Measurements from ENCODE around the gene SHC1. TPM values are rescaled to one million over a fixed set of nuclear protein-coding genes. Genes with fewer than 3 reads are reported as not detected.

SHC1 gene
- total RNA-seq, 1 donor from 2014 or later: 216 TPM

DNA sequence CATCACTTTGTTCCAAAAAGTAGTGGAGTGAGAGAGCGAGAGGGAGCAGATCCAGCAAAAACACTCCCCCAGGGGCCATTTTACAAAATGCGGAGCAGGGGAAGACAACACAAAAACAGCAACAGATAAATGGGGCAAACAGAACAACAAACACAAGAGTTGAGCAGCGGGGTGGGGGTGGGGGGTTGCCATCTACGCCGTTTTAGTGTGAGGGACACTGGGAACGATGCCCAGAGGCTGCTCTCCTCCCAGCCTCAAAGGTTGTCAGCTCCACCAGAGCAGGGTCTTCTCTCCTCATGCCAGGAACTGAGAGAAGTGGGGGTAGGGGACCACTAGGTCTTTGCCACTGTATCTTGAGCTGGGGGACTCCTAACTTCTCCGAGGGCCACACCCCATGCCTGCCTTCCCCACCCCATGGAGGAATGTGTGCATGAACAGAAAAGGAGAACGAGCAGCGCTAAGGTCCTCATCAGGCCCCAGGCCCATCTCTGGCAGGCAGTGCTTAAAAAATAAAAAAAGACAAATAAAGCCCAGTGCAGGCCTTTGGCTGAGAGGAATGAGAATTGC is 13.4 kb downstream of the SHC1 start:
- no peak for DNase-seq (ENCODE audit: low spot score)

DNA sequence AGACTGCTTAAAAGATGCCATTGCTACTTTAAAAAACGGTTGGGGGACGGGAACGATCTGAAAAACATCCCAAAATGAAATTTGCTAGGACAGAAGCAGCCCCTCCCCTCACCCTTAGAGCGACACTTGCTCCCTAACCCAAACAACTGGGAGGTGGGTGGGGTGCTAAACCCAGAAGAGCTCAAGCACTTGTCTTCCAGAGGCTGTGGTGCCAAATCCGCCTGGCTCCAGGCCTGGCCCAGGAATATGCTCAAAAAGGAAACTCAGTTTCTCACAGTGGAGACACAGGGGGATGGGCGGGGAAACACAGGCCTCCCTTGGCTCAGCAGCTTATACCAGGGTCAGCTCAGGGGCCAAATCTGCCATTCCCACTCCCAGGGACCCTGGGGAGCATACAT is 14.0 kb downstream of the SHC1 start:
- DNase-seq (ENCODE audit: low spot score): no peak

DNA sequence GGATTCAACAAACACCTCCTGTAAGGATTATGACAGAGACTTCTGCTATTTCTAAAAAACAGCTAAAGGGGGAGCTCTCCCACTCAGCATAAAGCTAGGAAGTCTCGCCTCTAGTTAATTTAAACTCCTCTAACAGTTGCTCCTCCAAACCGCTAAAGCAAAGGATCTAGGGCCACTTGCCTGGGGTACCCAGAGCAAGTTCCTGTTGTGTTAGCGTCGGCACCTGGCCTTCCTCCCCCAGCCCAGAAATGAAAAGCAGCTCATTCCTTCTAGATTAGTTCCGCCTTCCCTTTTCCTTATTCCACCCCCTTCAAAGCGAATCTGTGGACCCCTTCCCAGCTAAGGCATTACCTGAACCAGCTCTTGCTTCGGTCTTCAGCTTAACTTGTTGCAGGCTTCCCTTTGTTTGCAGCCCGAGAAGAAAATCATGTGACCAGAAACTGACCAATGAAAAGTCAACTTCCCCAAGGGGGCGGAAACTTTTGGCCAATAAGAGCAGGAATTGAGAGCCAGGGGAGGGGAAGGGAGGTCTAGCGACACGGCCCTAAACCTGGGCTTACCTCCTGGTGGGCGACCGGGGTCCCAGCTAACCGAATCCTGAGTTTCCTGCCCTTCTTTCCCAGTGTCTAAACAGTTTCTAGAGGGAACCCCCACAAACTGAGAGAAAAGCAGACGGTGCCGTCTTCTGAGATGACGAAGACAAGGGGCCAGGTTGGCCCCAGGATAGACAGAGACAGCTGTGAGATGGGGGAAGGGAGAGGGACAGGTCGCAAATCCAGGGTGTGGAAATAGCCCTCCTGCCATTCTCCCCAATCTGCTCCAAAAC is 14.6 kb downstream of the SHC1 start, which contains the start of gene PBXIP1:
TSS of gene PBXIP1 (minus strand) at position 382 of the 826 bp plus-strand sequence. CDS start 2,378 bp downstream, outside the sequence.
- peak; percentile 89 for DNase-seq (ENCODE audit: low spot score)

DNA sequence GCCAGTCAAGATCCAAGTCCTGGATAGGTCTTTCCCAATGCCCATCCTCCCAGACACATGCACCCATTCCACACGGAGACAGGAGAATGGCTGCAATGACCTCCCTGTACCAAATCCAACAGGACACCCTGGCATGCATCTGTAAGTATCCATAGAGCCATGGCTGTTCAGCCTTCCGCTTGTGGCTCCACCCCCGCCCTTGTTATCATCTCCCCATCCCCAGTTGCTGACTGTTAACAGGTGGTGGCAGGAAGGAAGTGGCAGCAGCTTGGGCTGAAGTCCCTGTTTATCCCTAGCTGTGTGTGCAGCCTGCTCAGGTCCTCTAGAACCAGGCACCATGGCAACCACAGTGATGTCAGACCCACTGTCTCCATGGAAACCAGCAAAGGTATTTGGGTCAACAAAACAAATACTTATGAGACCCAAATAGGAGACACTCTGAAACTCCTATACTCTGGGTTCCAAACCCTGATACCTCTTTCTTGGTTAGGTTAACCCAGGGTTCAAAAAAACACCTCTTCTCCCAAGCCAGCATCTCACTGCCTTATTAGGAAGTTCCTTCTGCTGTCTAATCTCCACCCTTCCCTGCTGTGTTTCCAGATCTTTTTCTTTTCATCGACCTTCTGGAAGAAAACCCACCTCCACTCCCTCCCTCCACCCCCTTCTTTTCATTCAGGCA is 15.4 kb downstream of the SHC1 start:
- no peak for DNase-seq (ENCODE audit: low spot score)

DNA sequence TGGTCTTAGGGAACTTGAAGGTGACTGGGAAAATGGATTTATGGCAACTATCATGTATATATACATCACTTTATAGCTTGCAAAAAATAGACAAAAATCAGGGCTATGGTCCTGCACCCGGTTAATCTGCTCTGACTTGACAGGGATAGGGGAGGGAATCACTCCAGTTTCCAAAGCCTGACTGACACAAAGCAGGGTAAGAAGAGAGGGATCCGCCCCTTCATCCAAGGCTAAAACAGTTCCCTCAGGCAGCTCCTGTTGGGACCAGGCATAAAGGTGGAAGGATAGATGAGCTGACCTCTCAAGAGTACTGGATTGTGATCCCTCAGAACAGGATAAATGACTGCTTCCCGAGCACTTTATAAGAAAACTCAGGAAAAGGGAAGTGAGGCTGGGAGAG is 16.0 kb downstream of the SHC1 start:
- DNase-seq (ENCODE audit: low spot score): no peak

DNA sequence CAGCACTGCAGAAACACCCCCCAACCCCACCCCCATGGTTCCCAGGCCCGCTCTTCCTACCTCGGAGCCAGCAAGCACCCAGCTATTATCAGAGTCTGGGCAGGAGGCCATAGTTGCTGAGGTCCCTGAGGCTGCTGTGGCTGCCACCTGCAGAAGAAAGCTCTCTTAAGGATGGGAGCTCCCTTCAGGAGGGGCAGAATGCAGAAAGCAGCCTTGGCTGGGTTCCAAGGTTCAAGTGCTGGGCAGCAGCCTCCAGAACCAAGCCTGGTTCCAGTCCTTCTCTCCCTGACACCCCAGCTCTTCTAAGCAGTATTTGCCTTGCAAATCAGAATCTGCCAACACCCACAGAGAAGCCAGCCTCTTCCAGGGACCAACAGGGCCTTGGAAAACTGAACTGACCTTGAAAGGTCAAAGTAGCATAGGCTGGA is 16.9 kb downstream of the SHC1 start:
- DNase-seq (ENCODE audit: low spot score): no peak

DNA sequence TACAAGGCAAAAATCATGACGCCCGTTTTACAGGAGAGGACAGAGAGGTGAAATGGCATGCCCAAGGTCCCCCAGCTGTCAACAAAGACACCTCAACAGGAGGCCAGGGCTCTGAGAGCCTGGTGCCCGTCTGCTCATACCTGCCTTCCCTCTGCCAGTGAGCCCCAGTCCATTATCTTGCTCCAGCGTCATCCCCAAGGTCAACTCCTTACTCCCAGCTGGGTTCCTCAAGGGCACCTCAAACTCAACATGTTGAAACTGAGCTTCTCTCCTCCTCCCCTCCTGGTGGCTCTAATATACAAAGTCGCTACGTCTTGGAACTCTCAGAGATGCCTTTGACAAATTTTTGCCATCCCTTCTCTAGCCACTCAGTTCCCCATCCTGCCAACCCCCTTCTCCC is 17.9 kb downstream of the SHC1 start:
- no peak for DNase-seq (ENCODE audit: low spot score)

DNA sequence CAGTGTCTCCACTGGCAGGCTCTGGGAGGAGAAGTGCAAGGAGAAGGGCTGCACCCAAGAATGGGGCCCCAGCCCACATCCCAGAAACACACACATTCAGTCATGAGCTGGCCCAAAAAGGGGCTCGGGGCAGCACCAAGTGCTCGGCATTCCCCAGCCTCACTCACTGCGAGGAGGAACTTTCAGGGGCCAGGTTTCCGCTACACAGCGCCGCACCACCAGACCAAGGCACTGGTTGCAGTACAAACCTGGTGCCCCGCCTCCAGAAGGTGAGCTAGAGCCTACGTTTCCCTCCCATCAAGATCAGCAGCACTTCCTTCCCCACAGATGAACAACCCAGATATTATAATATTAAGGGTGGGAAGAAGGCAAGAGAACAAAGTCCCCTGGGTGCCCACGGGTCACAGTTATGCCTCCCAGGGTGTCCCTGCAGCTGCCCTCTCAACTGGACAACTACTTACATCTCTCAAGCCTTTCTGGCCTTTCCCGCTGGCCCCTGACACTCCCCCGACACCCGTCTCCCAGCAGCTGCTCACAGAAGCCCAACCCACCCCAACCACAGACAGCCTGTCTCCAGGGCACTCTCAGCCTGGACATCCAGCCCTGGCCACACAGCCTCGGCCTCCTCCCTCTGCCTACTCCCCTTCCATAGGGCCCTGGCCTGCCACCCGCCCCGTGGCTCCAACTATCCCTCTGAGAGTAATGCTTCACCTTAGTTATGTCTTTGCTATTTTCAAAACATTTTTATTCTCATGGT is 18.5 kb downstream of the SHC1 start:
- DNase-seq (ENCODE audit: low spot score): no peak

DNA sequence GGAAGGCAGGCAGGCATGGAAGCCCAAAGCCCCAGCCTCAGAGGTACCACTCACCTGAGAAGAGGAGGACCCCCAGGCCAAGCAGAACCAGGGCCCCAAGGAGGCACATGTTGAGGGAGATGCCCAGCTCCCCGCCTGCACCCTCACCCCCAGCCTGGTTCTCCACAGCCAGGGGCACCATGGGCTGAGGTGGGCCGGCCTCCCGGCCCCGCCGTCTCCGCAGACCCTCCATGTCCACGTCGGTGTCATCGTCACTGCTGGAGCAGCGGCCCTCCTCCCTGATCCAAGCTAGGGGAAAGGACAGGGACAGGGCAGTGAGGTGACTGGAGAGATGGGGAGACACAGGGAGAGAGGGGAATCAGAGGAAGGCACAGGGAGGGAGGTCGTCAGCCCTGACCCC is 22.5 kb downstream of the SHC1 start:
- no peak for DNase-seq (ENCODE audit: low spot score)

DNA sequence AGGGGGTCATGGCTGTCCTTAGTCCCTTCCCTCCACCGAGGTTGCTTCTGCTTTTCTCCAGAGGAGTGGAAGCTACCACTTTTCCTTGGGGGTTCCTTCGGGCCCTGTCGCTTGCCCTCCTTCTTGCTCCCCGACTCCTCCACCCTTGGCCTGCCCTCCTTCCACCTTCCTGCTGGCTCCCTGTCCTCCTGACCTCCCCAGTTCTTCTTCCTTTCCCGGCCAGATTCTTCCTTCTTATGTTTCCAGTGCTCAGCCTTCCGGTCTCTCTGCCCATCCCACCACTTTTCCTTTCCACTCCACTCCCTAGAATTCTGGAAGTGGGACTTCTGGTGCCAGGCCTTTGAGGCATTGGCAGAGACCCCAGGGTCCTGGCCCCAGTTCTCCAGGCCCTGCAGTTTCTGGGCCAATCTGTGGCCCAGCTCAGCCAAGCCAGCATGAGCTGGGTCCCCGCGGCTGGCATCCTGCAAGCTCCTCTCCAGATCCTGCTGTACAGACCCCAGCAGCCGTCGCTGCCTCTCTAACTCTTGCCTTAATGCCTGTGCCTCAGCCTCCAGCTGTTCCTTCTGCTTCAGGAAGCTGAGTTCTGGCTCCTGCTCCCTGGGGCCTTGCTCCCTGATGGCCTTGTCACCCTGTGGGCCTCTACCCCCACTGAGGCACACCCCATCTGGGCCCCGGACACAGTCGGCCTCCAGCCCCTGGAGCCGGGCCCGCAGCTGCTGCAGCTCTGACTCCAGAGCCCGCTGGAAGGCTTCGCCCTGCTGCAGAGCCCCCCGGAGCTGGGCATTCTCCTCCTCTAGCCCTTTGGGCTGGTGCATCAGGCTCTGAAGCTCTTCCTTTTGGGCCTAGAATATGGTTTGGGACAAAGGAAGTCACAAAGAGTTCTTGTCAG is 24.3 kb downstream of the SHC1 start:
- DNase-seq (ENCODE audit: low spot score): no peak

DNA sequence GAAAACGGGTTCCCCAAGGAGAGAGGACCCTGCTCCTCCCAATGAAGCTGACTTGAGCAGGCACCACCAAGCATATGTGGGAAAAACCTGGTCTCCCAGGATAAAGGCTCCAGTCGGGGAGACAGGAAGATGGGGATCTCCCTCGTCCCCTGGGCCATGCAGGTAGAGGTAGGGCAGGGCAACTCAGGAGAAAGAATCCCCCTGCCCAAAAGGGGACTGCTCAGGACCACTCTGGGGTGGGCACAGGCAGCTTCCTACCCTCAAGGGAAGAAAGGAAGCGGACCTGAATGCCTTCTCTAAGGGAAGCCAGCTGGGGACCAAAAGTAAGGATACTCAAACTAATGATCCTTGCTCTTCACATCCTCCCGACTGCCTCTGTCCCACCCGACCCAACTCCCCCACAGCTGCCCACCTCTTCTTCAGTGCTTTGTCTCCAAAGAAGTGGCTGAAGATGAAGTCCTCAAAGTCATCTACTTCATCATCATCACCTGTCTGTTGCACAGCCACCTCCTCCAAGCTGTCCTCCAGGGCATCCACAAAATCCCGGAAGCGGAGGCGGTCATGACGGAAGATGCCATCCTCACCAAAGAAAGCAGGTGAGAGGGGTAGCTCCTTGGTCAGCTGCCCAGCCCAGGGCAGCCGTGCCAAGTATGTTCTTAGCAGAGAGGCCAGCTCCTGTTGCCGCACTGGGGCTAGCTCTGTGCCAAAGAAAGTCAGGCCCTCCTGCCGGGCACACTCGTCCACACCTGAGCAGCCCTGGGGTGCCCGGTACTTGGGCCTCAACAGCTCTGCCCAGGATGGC is 25.2 kb downstream of the SHC1 start:
- DNase-seq (ENCODE audit: low spot score): no peak

DNA sequence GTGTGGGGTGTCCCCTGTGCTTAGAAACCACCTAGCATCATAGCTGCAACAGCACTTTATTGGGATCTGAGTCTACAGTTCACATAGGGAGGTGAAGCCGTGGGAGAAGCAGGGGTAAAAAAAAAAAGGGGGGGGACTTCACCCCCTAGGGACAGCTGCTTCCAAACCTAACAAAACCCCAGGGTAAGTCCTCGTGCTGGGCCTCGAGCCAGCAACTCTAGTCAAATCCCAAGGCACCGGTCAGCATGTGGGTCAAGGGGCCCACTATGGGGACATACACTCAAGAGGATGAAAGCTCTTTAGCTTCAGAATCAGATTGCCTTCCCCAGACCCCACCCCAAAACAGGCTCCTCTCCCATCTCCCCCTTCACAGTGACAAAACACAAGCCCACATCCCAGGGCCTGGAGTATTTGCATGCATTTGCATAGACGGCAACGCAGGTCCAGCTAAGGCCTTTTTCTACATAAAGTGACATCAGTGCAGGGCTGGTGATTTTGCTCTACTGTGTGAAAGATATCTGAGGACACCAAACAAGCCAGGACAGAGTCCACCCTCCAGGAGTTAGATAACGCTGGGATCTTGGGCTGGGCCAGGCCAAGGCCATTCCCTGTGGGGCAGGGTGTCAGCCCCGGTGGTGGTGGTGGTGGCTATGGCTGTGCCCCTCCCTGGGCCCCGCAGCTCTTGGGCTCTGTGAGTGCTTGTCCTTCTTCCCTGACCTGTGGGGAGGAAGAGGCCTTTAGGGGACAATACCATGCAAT is 26.0 kb downstream of the SHC1 start:
- DNase-seq (ENCODE audit: low spot score): no peak

DNA sequence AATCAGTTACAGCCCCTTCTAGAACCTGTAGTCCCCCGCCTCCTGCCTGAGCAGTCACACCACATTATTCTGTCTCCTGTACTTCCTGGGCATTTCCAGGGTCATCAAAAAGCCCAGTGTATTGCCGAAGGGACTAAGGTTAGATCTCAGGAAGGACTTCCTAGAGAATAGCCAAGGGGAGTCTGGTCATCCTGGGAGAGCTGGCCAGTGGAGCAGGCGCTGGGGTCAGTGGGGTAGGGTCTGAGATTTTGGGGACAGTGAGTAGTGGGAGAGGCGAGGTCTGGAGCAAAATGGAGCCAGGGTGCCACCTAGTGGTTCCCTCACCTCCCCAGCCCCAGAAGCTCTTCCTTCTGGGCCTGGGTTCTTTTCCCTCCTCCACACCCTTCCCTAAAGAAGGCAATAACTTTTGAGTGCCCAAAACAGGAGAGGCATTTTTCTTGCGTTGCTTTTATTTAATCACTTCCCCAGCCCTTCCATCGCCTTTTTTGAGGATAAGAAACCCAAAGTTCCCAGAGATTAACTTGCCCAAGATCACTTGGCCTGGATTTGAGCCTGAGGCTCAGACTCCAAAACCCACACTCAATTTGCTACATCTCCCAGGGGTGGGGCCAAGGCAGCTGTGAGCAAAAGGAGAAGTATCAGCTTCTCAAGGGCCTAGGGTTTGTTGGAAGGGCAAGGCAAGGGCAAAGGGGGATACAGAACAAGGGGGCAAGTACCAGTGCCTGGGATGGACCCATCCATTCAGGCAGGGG is 26.7 kb downstream of the SHC1 start:
- DNase-seq (ENCODE audit: low spot score): no peak

DNA sequence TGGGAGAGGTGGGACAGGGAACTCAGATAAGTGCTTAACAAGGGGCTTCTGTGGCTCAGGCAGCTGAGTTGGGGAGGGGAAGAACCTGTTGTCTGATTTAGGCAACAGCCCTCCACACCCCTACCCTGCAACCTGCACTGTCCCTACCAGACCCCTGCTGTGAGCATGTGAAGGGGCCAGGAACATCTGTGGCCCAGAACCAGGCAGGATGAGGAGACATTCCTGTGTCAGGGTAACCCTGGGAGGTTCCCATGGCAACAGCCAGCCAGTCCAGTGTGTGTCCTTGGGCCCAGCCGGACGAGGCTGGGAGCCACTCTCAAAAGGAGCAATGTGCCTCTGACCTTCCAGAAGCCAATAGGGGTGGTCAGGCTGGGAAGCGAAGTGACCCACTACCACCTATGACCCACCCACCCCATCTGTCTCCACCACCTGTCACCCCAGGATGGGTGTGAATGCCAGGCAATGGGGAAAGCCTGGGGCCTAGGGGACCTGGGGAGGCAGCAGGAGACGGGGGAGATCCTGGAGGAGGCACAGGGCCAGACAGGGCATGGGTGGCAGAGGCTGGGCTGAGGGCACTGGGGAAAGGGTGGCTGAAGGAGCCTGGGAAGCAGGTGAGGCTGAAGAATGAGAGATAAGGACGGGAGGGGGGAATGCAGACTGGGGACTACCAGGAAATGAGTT is 29.1 kb downstream of the SHC1 start:
- no peak for DNase-seq (ENCODE audit: low spot score)

DNA sequence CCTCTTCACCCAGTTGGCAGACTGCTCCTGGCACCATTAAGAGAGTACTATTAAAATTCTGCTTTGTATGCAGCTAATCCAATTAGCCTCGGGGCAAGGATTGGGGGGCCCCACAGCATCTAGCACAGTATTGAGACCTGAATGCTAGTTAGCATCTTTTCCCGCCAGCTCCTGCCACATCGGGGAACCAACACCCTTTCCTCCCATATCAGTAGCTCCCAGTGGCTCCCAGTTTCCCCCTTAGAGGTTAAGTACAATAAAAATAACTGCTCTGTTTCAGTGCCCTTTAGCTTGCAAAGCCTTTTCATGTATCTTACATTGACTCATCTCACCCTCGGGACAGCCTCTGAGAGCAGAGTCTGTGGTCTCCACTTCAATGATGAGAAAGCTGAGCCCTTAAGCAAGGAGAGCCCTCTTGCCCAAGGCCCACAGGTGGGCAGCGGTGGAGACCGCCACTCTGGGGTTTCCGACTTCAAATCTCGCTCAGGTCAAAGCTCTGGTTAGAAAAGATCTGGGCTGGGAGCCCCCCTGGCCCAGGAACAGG is 29.8 kb downstream of the SHC1 start:
- no peak for DNase-seq (ENCODE audit: low spot score)

DNA sequence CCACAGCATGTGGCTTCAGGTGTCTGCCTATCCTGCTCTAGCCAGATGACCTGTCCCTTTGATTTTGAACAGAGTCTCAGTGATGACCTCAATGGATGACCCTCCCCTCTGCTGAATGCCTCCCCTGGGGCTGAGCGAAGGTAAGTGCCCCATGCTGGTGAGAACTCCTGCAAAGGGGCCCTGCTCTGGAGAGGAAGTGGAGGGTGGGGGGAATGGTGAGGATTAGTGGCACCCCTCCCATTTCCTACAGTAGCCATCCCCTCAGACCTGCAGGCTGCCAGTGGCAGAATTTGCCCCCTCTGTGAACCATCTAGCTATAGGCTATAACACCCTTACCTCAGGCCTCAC is 30.4 kb downstream of the SHC1 start:
- no peak for DNase-seq (ENCODE audit: low spot score)

DNA sequence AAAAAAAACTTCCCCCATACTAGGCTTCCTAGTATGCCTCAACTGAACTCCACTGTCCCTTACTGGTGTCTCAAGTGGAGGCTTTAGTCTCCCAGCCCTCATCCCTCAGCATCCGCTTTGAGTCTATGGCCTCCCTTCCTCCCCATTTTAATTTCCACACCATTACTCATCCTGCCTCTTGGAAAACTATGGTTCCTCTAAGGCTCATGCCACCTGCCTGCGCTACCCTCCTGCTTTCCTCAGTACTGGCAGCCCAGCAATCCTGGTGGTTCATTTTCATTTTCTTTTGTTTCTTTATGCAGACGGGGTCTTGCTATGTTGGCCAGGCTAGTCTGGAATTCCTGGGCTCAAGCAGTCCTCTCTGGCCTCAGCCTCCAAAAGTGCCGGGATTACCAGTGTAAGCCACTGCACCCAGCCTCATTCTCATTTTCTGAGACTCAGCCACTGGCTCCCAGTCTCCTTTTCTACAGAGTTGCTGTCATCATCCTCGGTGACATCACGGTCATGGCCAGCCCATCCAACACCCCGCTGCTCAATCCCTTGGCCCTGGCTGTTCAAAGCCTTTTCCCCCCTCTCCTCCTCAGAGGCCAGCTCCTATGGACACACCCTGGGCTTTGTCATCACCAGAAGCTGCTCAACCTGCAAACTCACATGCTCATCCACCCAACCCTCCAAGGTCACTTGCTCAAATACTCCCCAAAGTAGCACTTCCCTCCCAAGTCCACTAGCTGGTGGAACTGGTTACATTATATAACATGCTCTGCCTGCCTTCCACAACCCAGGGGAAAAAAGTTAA is 31.7 kb downstream of the SHC1 start:
- DNase-seq (ENCODE audit: low spot score): peak; percentile 76
